Panc1 (cell line): Measurements from ENCODE around the gene PSORS1C2. TPM values are rescaled to one million over a fixed set of nuclear protein-coding genes. Genes with fewer than 3 reads are reported as not detected.
"Not testable (repeated sequence)": the region's sequence is repeated elsewhere in the genome, so short reads cannot be mapped to it uniquely, and the experiment has no call there.

Experiments
- ATAC-seq: fragments of 200-7000 bp; cut with Tn5 transposase; 2 replicates; pipeline ENCODE4 v1.9.1; 2020; ENCODE audit warnings: mild to moderate bottlenecking, moderate library complexity
- BruUV-seq: library from RNA; stranded (reverse); fragments of 400-500 nt; replicated peaks from 2 replicates; lab custom pipeline; 2021; lab: Mats Ljungman, UMichigan
- CTCF ChIA-PET: fragments of 300-600 bp; sonication (Branson Sonifier 250); formaldehyde crosslinking; loops from one replicate; lab custom pipeline; 2022; ENCODE audit warnings: antibody characterized with exemption; lab: Charles Lee
- POLR2A ChIA-PET: fragments of 300-600 bp; sonication (Branson Sonifier 250); formaldehyde crosslinking; loops from one replicate; lab custom pipeline; 2022; ENCODE audit warnings: antibody characterized with exemption; lab: Charles Lee
- DNase-seq: peaks from one replicate; pipeline ENCODE4 v3.0.0-alpha.2; 2010; ENCODE audit warnings: low read depth, low spot score
- H3K27ac ChIP-seq: 2 replicates; pipeline ENCODE4 v1.5.1; 2011; ENCODE audit warnings: mild to moderate bottlenecking, low read length, inconsistent platforms
- H3K27me3 ChIP-seq: fragments of 200-500 bp; sonication (Bioruptor generic); 2 replicates; pipeline ENCODE4 v1.6.0; 2014; ENCODE audit warnings: low read length, inconsistent platforms; ENCODE audit not compliant: control insufficient read depth, insufficient read depth
- H3K36me3 ChIP-seq: fragments of 200-500 bp; sonication (Bioruptor generic); 2 replicates; pipeline ENCODE4 v1.5.1; 2014; ENCODE audit warnings: inconsistent platforms, mild to moderate bottlenecking, low read length, moderate library complexity; ENCODE audit not compliant: control insufficient read depth, insufficient read depth
- H3K4me1 ChIP-seq: 2 replicates; pipeline ENCODE4 v1.5.1; 2011; ENCODE audit warnings: inconsistent platforms, mild to moderate bottlenecking, low read length, moderate library complexity; ENCODE audit not compliant: control insufficient read depth, insufficient read depth
- H3K4me3 ChIP-seq, 2 experiments: 2 replicates each; pipeline ENCODE4 v1.5.1; 2011 to 2012; ENCODE audit warnings: low read depth in 2 of 2, low read length in 2 of 2, mild to moderate bottlenecking in 2 of 2, inconsistent platforms in 1 of 2, moderate library complexity in 1 of 2
- H3K9me3 ChIP-seq: fragments of 200-500 bp; sonication (Bioruptor generic); 2 replicates; pipeline ENCODE4 v1.5.1; 2014; ENCODE audit warnings: low read depth, mild to moderate bottlenecking, inconsistent platforms, low read length, moderate library complexity; ENCODE audit not compliant: control insufficient read depth, insufficient read depth
- POLR2AphosphoS5 ChIP-seq: IDR thresholded peaks from 2 replicates; pipeline ENCODE4 v1.6.1; 2012; ENCODE audit warnings: mild to moderate bottlenecking, low read depth, low read length, moderate library complexity
- SIN3A ChIP-seq: IDR thresholded peaks from 2 replicates; pipeline ENCODE4 v1.6.1; 2012; ENCODE audit warnings: low read depth, mild to moderate bottlenecking, low read length, moderate library complexity, borderline replicate concordance; ENCODE audit not compliant: insufficient read depth
- TCF7L2 ChIP-seq: IDR thresholded peaks from 2 replicates; pipeline ENCODE4 v1.6.1; 2011; ENCODE audit warnings: mild to moderate bottlenecking, low read depth, low read length, inconsistent platforms
- in situ Hi-C: cut with HindIII; loops from 2 replicates; pipeline ENCODE4 v1.10.0; 2016; ENCODE audit warnings: low sequenced_read_pairs, low pct_unique_long_range_greater_than_20kb
- intact Hi-C: fragments of 100-400 bp; cut with micrococcal nuclease; formaldehyde crosslinking; loops from one replicate; pipeline ENCODE4 v1.10.0; 2022; ENCODE audit not compliant: unreplicated experiment
- total RNA-seq: library from RNA; stranded (reverse); gene quantifications from one replicate; pipeline ENCODE4 v1.2.1, GENCODE V29; 2021; ENCODE audit not compliant: unreplicated experiment
- TF ChIP-seq, protein P1 (sequence below): fragments of 450-650 bp; IDR thresholded peaks from 2 replicates; pipeline ENCODE4 v1.5.1; 2017; ENCODE audit warnings: mild to moderate bottlenecking
- TF ChIP-seq, protein P2 (sequence below), 2 experiments: IDR thresholded peaks; 2 replicates each; pipeline ENCODE4 v1.6.1; 2011 to 2012; ENCODE audit warnings: low read depth in 2 of 2, control low read depth in 1 of 2, low read length in 1 of 2, mild to moderate bottlenecking in 1 of 2, moderate library complexity in 1 of 2; ENCODE audit not compliant: insufficient read depth in 1 of 2

PSORS1C2 gene
- total RNA-seq, 1 experiment from 2014 or later, result not detected

DNA sequence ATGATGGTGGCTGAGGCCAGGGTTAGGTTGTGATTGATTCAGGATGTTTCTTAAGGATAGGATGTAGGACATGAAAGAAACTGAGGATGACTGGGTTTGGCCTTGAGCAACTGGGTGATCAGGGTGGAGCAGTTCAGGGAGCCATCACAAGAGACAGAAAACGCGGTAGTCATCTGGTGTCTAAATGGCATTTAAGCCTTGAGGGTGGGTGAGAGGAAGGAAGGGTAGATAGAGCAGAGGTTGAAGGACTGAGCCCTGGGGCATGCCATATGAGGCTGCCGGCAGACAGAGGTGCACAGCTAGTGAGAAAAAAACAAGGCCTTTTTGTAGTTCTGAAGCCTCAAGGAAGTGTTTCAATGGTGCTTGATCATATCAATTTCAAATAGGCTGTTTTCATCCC lies 29.7 kb upstream of the PSORS1C2 start:
- Histone ChIP-seq H3K4me1 (no peaks in the 10 kb centered on the region), H3K36me3 (no peaks in the 10 kb centered on the region), H3K27me3 (no peaks in the 10 kb centered on the region), H3K4me3 (no peak overlapping the region), H3K27ac (no peak overlapping the region), H3K9me3 (no peaks in the 10 kb centered on the region)
- no TSS peak for BruUV-seq
- ChIA-PET CTCF (no interaction called here), POLR2A (no interaction called here)
- no peak for ATAC-seq
- no peak for DNase-seq
- no peak for TF ChIP-seq POLR2AphosphoS5
- TF ChIP-seq, protein P1, sequence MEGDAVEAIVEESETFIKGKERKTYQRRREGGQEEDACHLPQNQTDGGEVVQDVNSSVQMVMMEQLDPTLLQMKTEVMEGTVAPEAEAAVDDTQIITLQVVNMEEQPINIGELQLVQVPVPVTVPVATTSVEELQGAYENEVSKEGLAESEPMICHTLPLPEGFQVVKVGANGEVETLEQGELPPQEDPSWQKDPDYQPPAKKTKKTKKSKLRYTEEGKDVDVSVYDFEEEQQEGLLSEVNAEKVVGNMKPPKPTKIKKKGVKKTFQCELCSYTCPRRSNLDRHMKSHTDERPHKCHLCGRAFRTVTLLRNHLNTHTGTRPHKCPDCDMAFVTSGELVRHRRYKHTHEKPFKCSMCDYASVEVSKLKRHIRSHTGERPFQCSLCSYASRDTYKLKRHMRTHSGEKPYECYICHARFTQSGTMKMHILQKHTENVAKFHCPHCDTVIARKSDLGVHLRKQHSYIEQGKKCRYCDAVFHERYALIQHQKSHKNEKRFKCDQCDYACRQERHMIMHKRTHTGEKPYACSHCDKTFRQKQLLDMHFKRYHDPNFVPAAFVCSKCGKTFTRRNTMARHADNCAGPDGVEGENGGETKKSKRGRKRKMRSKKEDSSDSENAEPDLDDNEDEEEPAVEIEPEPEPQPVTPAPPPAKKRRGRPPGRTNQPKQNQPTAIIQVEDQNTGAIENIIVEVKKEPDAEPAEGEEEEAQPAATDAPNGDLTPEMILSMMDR, result no peak
- no peak for TF ChIP-seq TCF7L2
- TF ChIP-seq, protein P2, sequence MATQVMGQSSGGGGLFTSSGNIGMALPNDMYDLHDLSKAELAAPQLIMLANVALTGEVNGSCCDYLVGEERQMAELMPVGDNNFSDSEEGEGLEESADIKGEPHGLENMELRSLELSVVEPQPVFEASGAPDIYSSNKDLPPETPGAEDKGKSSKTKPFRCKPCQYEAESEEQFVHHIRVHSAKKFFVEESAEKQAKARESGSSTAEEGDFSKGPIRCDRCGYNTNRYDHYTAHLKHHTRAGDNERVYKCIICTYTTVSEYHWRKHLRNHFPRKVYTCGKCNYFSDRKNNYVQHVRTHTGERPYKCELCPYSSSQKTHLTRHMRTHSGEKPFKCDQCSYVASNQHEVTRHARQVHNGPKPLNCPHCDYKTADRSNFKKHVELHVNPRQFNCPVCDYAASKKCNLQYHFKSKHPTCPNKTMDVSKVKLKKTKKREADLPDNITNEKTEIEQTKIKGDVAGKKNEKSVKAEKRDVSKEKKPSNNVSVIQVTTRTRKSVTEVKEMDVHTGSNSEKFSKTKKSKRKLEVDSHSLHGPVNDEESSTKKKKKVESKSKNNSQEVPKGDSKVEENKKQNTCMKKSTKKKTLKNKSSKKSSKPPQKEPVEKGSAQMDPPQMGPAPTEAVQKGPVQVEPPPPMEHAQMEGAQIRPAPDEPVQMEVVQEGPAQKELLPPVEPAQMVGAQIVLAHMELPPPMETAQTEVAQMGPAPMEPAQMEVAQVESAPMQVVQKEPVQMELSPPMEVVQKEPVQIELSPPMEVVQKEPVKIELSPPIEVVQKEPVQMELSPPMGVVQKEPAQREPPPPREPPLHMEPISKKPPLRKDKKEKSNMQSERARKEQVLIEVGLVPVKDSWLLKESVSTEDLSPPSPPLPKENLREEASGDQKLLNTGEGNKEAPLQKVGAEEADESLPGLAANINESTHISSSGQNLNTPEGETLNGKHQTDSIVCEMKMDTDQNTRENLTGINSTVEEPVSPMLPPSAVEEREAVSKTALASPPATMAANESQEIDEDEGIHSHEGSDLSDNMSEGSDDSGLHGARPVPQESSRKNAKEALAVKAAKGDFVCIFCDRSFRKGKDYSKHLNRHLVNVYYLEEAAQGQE (IDR thresholded peaks at IDR 0.05; ENCODE audit: insufficient read depth in 1 of 2, low read depth in 2 of 2, low read length in 1 of 2), result no peak
- TF ChIP-seq SIN3A, result no peak
- in situ Hi-C loops, result no loop called here
- intact Hi-C loops, result no loop called here

DNA sequence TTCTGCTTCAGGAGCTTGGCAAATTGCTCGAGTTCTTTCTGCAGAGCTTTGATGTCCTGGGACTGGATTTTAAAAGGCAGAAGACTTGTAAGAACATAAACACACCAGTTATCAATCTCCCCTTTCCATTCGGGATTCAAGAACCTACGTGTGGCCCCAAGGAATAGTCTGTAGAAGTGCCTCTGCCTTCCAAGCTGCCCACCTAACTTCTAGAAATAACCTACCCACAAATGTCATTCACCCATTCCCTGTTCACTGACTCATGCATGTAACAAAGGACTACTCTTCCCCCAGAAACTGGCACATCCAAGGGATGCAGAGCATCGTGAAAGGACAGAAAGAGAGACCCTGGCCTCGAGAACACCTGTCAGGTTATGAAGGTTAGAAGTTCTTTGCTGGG lies 27.1 kb upstream of the PSORS1C2 start:
- TF ChIP-seq TCF7L2, result no peak
- TF ChIP-seq SIN3A, result no peak
- TF ChIP-seq, protein P1, result no peak
- TF ChIP-seq, protein P2 (IDR thresholded peaks at IDR 0.05; ENCODE audit: insufficient read depth in 1 of 2, low read depth in 2 of 2, low read length in 1 of 2), result no peak
- TF ChIP-seq POLR2AphosphoS5, result no peak
- Histone ChIP-seq H3K4me1 (no peaks in the 10 kb centered on the region), H3K27ac (no peak overlapping the region), H3K9me3 (no peaks in the 10 kb centered on the region), H3K27me3 (no peaks in the 10 kb centered on the region), H3K4me3 (no peak overlapping the region), H3K36me3 (no peaks in the 10 kb centered on the region)
- POLR2A ChIA-PET, result no interaction called here
- BruUV-seq, result no TSS peak
- CTCF ChIA-PET, result no interaction called here
- no peak for DNase-seq
- in situ Hi-C loops, result no loop called here
- no peak for ATAC-seq
- intact Hi-C loops, result no loop called here

DNA sequence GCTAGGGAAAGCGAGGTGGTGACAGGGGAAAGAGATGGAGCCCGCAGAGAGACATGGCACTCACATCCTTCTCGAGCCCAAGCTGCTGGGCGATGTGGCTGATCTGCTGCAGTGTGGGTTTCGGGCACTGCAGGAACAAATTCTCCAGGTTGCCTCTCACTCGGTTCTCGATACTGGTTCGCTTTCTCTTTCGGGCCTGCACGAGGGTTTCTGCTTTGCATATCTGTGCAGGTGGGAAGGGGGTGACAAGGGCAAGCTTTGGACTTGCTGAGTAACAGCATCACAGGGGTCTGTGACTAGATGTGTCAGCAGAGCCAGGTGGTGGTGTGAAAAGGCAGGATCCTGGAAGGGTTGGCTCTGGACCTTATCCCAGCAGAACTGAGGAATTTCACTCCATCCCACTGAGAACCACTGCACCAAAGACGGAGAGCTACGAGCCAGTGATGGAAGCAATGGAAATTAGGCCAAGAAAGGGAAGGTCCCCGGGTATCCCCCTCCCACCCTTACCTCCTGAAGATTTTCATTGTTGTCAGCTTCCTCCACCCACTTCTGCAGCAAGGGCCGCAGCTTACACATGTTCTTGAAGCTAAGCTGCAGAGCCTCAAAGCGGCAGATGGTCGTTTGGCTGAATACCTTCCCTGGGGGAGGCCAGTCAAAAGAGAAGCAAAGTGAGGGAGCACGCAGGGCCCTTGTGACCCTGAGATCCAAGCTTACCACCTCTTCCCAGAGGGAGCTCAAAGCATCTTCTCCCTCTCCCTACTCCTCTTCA lies 26.4 kb upstream of the PSORS1C2 start:
- intact Hi-C loops, POLR2A ChIA-PET, H3K9me3 ChIP-seq, BruUV-seq, H3K4me3 ChIP-seq, H3K27me3 ChIP-seq, DNase-seq, CTCF ChIA-PET, H3K36me3 ChIP-seq, in situ Hi-C loops, H3K27ac ChIP-seq, H3K4me1 ChIP-seq: not testable (repeated sequence)
- ATAC-seq, result 0 out of 2 replicates have a peak, but pooled peaks have one; percentile 17
